K562 (cell line): Measurements from ENCODE around the gene RHEBL1. TPM values are rescaled to one million over a fixed set of nuclear protein-coding genes. Genes with fewer than 3 reads are reported as not detected.

Source experiments
- ARNT ChIP-seq, 2 experiments: fragments of 450-650 bp; IDR thresholded peaks; 2 replicates each; pipeline ENCODE4 v1.6.1; 2016; ENCODE audit warnings: mild to moderate bottlenecking in 1 of 2
- CBX2 ChIP-seq: fragments of 200-600 bp; sonication (generic); IDR thresholded peaks from one replicate; pipeline ENCODE4 v1.6.1; 2012; ENCODE audit warnings: mild to moderate bottlenecking, low read length, inconsistent platforms; ENCODE audit not compliant: insufficient read depth, poor library complexity, severe bottlenecking
- CREB1 ChIP-seq, 2 experiments: sonication (generic) in 1 of 2; formaldehyde crosslinking in 1 of 2; IDR thresholded peaks; 2 replicates each; pipeline versions ENCODE4 v1.6.1 to v1.8.0; 2012 to 2022; ENCODE audit warnings: inconsistent platforms in 1 of 2, mild to moderate bottlenecking in 1 of 2, missing genetic modification reagents in 1 of 2, moderate library complexity in 1 of 2
- FOXK2 ChIP-seq, 2 experiments: fragments of 450-650 bp; IDR thresholded peaks in 1 of 2; conservative IDR thresholded peaks in 1 of 2; 2 replicates each; pipeline ENCODE4 v1.6.1; 2016; ENCODE audit warnings: low read depth in 2 of 2, mild to moderate bottlenecking in 1 of 2
- HDAC2 ChIP-seq: fragments of 450-650 bp; IDR thresholded peaks from 2 replicates; pipeline ENCODE4 v1.6.1; 2016; ENCODE audit warnings: mild to moderate bottlenecking
- HEY1 ChIP-seq: fragments of 250-450 bp; sonication (Bioruptor Pico); IDR thresholded peaks from 2 replicates; pipeline ENCODE4 v1.5.0; 2020; ENCODE audit warnings: mild to moderate bottlenecking, moderate library complexity, borderline replicate concordance
- MCM3 ChIP-seq: fragments of 450-650 bp; IDR thresholded peaks from 2 replicates; pipeline ENCODE4 v1.6.1; 2016
- MECOM ChIP-seq: fragments of 250-450 bp; sonication (Bioruptor Pico); IDR thresholded peaks from 2 replicates; pipeline ENCODE4 v1.8.0; 2022; ENCODE audit warnings: inconsistent platforms
- NCOA4 ChIP-seq: fragments of 450-650 bp; IDR thresholded peaks from 2 replicates; pipeline ENCODE4 v1.6.1; 2018; ENCODE audit warnings: mild to moderate bottlenecking; ENCODE audit not compliant: partially characterized antibody
- NFYB ChIP-seq: IDR thresholded peaks from 2 replicates; pipeline ENCODE4 v1.6.1; 2011; ENCODE audit warnings: mild to moderate bottlenecking, moderate library complexity; ENCODE audit not compliant: insufficient read length; ENCODE audit errors: extremely low read depth
- NONO ChIP-seq, 2 experiments: fragments of 200-400 bp in 1 of 2; fragments of 450-650 bp in 1 of 2; formaldehyde crosslinking in 1 of 2; IDR thresholded peaks; 2 replicates each; pipeline ENCODE4 v1.6.1; 2017; ENCODE audit warnings: low read depth in 2 of 2, mild to moderate bottlenecking in 2 of 2, moderate library complexity in 2 of 2, low read length in 1 of 2
- PHF20 ChIP-seq: fragments of 450-650 bp; IDR thresholded peaks from 2 replicates; pipeline ENCODE4 v1.6.1; 2018; ENCODE audit not compliant: partially characterized antibody
- POLR3A ChIP-seq: IDR thresholded peaks from 2 replicates; pipeline ENCODE4 v1.6.1; 2011; ENCODE audit warnings: borderline replicate concordance, mild to moderate bottlenecking, moderate library complexity; ENCODE audit not compliant: insufficient read length, insufficient read depth; ENCODE audit errors: extremely low read depth
- RBM14 ChIP-seq: fragments of 200-400 bp; formaldehyde crosslinking; IDR thresholded peaks from 2 replicates; pipeline ENCODE4 v1.6.1; 2018; ENCODE audit warnings: low read depth, mild to moderate bottlenecking, low read length, moderate library complexity, borderline replicate concordance; ENCODE audit not compliant: insufficient read depth
- RHOXF2B ChIP-seq: fragments of 250-450 bp; sonication (Bioruptor Pico); conservative IDR thresholded peaks from 2 replicates; pipeline ENCODE4 v1.5.1; 2021
- SRSF9 ChIP-seq: fragments of 200-400 bp; formaldehyde crosslinking; IDR thresholded peaks from 2 replicates; pipeline ENCODE4 v1.6.1; 2017; ENCODE audit warnings: low read depth, low read length, borderline replicate concordance
- STAT5A ChIP-seq: IDR thresholded peaks from 2 replicates; pipeline ENCODE4 v1.6.1; 2012; ENCODE audit warnings: low read length, inconsistent platforms, borderline replicate concordance
- TOE1 ChIP-seq, 2 experiments: fragments of 450-650 bp in 1 of 2; sonication (generic) in 1 of 2; formaldehyde crosslinking in 1 of 2; IDR thresholded peaks; 2 replicates each; pipeline versions ENCODE4 v1.7.1 to v1.8.0; 2016 to 2022; ENCODE audit warnings: borderline replicate concordance in 2 of 2, mild to moderate bottlenecking in 2 of 2, antibody characterized with exemption in 1 of 2, inconsistent platforms in 1 of 2, low read depth in 1 of 2, missing genetic modification reagents in 1 of 2, moderate library complexity in 1 of 2
- TRIM24 ChIP-seq, 2 experiments: fragments of 450-650 bp; IDR thresholded peaks; 2 replicates each; pipeline ENCODE4 v1.6.1; 2016
- ZNF174 ChIP-seq: fragments of 250-450 bp; sonication (Bioruptor Pico); IDR thresholded peaks from 2 replicates; pipeline ENCODE4 v1.4.0; 2020; ENCODE audit warnings: mild to moderate bottlenecking
- ZNF224 ChIP-seq: sonication (generic); formaldehyde crosslinking; IDR thresholded peaks from 2 replicates; pipeline ENCODE4 v1.8.0; 2022; ENCODE audit warnings: mild to moderate bottlenecking, missing genetic modification reagents
- ZNF431 ChIP-seq: sonication (generic); formaldehyde crosslinking; IDR thresholded peaks from 2 replicates; pipeline ENCODE4 v1.8.0; 2022; ENCODE audit warnings: mild to moderate bottlenecking, missing genetic modification reagents
- polyA plus RNA-seq, 8 experiments: library from polyadenylated mRNA; depleted of rRNA in 4 of 8; stranded (reverse) in 5 of 8; unstranded in 3 of 8; fragments of >200 nt; fragmentation: Nextera tagmentation in 2 of 8; fragmentation: Illumina TruSeq in 1 of 8; extraction: Ambion mirVana in 2 of 8; extraction: Trizol in 1 of 8; gene quantifications; 2 replicates each; pipeline versions ENCODE4 v1.2.1 to v1.2.3, GENCODE V29; 2011 to 2014; ENCODE audit warnings: inconsistent platforms in 1 of 8, missing spikeins in 1 of 8
- total RNA-seq, 7 experiments: library from RNA; depleted of rRNA in 6 of 7; stranded (reverse); fragments of >200 nt in 6 of 7; fragmentation: Illumina TruSeq in 2 of 7; extraction: Trizol in 2 of 7; gene quantifications; 2 replicates each; pipeline versions ENCODE4 v1.2.1 to v1.2.3, GENCODE V29; 2011 to 2021; ENCODE audit warnings: low replicate concordance in 1 of 7
- TF ChIP-seq, protein P1 (sequence below): fragments of 200-800 bp; sonication (Bioruptor generic); IDR thresholded peaks from 2 replicates; pipeline ENCODE4 v1.6.1; 2017; ENCODE audit warnings: missing genetic modification characterization, missing compliant biosample characterization
- TF ChIP-seq, protein P2 (sequence below): fragments of 250-450 bp; sonication (Bioruptor Pico); IDR thresholded peaks from 2 replicates; pipeline ENCODE4 v1.8.0; 2021; ENCODE audit warnings: moderate library complexity, mild to moderate bottlenecking, inconsistent platforms

RHEBL1 gene
- total and polyA plus RNA-seq, 9 of the 15 experiments (the other 6 are each of a cell fraction or from before 2014, with no cell fraction given): 4.3 to 36.1 (median 8.2) TPM

DNA sequence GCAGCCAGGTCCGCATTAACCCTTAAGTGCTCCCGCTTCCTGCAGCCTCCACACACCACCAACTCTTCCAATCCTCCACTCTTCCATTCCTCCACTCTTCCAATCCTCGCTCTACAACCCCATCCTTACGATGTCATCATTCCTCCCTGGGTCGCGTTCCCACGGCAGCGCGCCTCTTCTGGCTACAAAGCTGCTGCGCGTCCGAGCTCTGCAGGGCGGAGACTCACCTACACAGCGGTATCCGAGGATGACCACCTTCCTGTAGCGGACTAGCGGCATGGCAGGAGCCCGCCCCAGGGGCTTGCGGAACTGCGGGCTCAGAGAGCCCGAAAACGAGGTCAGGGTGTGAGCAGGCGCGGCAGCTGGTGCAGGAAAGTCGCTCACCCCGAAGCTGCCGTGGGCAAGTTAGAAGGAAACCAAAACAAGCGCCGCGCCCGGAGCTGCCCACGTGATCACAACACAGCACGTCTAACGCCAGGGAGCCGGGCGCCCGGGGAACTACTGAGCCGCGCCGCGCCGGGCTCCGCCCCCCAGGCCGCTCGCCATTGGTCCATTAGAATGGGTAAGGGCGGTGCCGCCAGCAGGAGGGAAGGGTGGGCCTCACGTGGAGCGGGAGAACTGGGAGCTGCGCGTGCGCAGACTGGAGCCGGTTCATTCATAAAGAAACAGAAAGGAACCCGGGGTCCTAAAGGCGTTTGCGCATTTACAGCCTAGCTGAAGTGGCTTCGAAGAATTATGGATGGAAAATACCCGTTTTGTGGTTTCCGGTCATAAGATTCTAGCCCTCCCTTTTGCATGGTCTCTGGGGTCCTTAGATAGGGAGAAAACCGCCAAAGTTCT lies at the start of gene RHEBL1 (continued):
- TF ChIP-seq, protein P1, sequence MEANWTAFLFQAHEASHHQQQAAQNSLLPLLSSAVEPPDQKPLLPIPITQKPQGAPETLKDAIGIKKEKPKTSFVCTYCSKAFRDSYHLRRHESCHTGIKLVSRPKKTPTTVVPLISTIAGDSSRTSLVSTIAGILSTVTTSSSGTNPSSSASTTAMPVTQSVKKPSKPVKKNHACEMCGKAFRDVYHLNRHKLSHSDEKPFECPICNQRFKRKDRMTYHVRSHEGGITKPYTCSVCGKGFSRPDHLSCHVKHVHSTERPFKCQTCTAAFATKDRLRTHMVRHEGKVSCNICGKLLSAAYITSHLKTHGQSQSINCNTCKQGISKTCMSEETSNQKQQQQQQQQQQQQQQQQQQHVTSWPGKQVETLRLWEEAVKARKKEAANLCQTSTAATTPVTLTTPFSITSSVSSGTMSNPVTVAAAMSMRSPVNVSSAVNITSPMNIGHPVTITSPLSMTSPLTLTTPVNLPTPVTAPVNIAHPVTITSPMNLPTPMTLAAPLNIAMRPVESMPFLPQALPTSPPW: peak; percentile 65
- TF ChIP-seq MCM3 (no peak), MECOM (CRISPR knock-in tag) (no peak), SRSF9 (no peak), HEY1 (CRISPR knock-in tag) (no peak), ZNF174 (CRISPR knock-in tag) (no peak), FOXK2 (conservative IDR thresholded peaks at IDR 0.05 in 1 of 2, IDR thresholded peaks at IDR 0.05 in 1 of 2; ENCODE audit: low read depth in 2 of 2) (peak; percentile 98 to 99), ZNF431 (CRISPR knock-in tag) (no peak), TRIM24 (IDR thresholded peaks at IDR 0.05) (0 out of 4 replicates have a peak, but pooled peaks of 1 of the 2 experiments have one; percentile 24), RHOXF2B (no peak), NCOA4 (no peak), HDAC2 (peak; percentile 97), CREB1 (IDR thresholded peaks at IDR 0.05) (peak; percentile 72), CREB1 (CRISPR knock-in tag; IDR thresholded peaks at IDR 0.05) (no peak; the same call in 1 of the 2 replicates), RBM14 (no peak), ARNT (IDR thresholded peaks at IDR 0.05) (no peak), PHF20 (no peak), POLR3A (no peak), ZNF224 (CRISPR knock-in tag) (no peak), NONO (IDR thresholded peaks at IDR 0.05; ENCODE audit: low read depth in 2 of 2, low read length in 1 of 2) (0 out of 4 replicates have a peak, but pooled peaks of 1 of the 2 experiments have one; percentile 33), NFYB (peak; percentile 42), STAT5A (no peak), TOE1 (IDR thresholded peaks at IDR 0.05; ENCODE audit: borderline replicate concordance) (peak; percentile 95), TOE1 (CRISPR knock-in tag; IDR thresholded peaks at IDR 0.05; ENCODE audit: borderline replicate concordance, low read depth) (no peak), CBX2 (no peak)
- TF ChIP-seq, protein P2, sequence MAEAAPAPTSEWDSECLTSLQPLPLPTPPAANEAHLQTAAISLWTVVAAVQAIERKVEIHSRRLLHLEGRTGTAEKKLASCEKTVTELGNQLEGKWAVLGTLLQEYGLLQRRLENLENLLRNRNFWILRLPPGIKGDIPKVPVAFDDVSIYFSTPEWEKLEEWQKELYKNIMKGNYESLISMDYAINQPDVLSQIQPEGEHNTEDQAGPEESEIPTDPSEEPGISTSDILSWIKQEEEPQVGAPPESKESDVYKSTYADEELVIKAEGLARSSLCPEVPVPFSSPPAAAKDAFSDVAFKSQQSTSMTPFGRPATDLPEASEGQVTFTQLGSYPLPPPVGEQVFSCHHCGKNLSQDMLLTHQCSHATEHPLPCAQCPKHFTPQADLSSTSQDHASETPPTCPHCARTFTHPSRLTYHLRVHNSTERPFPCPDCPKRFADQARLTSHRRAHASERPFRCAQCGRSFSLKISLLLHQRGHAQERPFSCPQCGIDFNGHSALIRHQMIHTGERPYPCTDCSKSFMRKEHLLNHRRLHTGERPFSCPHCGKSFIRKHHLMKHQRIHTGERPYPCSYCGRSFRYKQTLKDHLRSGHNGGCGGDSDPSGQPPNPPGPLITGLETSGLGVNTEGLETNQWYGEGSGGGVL (CRISPR knock-in tag): no peak
